Thoracic aorta (tissue), 2 donors: ENCODE data around the gene CNOT4. TPM values are rescaled to one million over a fixed set of nuclear protein-coding genes. Genes with fewer than 3 reads are reported as not detected.

Source experiments
- ATAC-seq: fragments of 150-250 bp; one replicate; pipeline ENCODE4 v1.8.0; 2017; ENCODE audit warnings: low read depth; ENCODE audit not compliant: insufficient number of reproducible peaks, low FRiP score
- DNase-seq: peaks from one replicate; pipeline ENCODE4 v3.0.0-alpha.2; 2020; ENCODE audit warnings: low spot score
- H3K27ac ChIP-seq, 2 donors: fragments of 200-600 bp; sonication (generic); 1 replicate in 1 of 2; 2 replicates in 1 of 2; pipeline ENCODE4 v1.5.1; 2016; ENCODE audit warnings: mild to moderate bottlenecking in 2 of 2, moderate library complexity in 2 of 2
- H3K27me3 ChIP-seq: fragments of 200-600 bp; sonication (generic); replicated peaks from 2 replicates; pipeline ENCODE4 v1.6.0; 2016; ENCODE audit warnings: mild to moderate bottlenecking; ENCODE audit not compliant: insufficient read depth
- H3K36me3 ChIP-seq: fragments of 200-600 bp; sonication (generic); one replicate; pipeline ENCODE4 v1.5.1; 2016
- H3K4me1 ChIP-seq, 2 donors: fragments of 200-600 bp; sonication (generic); 1 replicate in 1 of 2; 2 replicates in 1 of 2; pipeline versions ENCODE4 v1.5.1 to v1.6.0; 2016; ENCODE audit warnings: low read depth in 2 of 2, mild to moderate bottlenecking in 1 of 2; ENCODE audit not compliant: control insufficient read depth in 1 of 2
- H3K4me3 ChIP-seq: fragments of 200-600 bp; sonication (generic); 2 replicates; pipeline ENCODE4 v1.5.1; 2016; ENCODE audit warnings: mild to moderate bottlenecking
- H3K9me3 ChIP-seq: fragments of 200-600 bp; sonication (generic); 2 replicates; pipeline ENCODE4 v1.5.1; 2016
- total RNA-seq, 2 donors: library from RNA; depleted of rRNA; stranded (reverse); fragments of >200 nt; gene quantifications; one replicate each; pipeline versions ENCODE4 v1.1.0 to v1.2.3, GENCODE V29; 2016
- TF ChIP-seq, protein P1 (sequence below): fragments of 200-600 bp; sonication (generic); IDR thresholded peaks from one replicate; pipeline ENCODE4 v1.5.1; 2019; ENCODE audit warnings: antibody characterized with exemption

The CNOT4 gene
- total RNA-seq, 2 donors from 2014 or later: 19.5 to 22.4 TPM

DNA sequence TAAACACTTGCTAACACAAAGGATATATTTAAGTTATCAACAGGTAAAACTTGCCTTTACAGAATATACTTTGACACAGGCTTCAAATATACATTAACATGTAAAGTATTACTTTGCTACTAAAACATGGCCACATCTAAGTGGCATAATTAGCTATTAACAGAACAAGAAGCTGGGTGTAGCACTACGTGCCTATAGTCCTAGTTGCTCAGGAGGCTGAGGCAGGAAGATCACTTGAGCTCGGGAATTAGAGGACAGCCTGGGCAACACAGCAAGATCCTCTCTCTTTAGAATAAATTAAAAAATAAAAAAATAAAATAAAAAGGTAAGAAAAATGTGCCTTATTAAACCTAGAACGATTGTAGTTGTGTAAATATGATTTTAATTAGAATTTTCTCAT is 106.6 kb downstream of the CNOT4 start:
- TF ChIP-seq, protein P1, sequence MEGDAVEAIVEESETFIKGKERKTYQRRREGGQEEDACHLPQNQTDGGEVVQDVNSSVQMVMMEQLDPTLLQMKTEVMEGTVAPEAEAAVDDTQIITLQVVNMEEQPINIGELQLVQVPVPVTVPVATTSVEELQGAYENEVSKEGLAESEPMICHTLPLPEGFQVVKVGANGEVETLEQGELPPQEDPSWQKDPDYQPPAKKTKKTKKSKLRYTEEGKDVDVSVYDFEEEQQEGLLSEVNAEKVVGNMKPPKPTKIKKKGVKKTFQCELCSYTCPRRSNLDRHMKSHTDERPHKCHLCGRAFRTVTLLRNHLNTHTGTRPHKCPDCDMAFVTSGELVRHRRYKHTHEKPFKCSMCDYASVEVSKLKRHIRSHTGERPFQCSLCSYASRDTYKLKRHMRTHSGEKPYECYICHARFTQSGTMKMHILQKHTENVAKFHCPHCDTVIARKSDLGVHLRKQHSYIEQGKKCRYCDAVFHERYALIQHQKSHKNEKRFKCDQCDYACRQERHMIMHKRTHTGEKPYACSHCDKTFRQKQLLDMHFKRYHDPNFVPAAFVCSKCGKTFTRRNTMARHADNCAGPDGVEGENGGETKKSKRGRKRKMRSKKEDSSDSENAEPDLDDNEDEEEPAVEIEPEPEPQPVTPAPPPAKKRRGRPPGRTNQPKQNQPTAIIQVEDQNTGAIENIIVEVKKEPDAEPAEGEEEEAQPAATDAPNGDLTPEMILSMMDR: no peak
- no peaks in the 10 kb centered on the region for H3K9me3 ChIP-seq
- no peak for ATAC-seq

GRCh38 chr7:135397689-135398088 is 112.2 kb downstream of the CNOT4 start:
- TF ChIP-seq, protein P1: no peak
- no peak overlapping the region for H3K4me3 ChIP-seq
- H3K27me3 ChIP-seq: no peaks in the 10 kb centered on the region
- H3K27ac ChIP-seq: no peak overlapping the region
- no peaks in the 10 kb centered on the region for H3K9me3 ChIP-seq
- ATAC-seq (no peak), DNase-seq (no peak)
- peaks cover 8% of the 10 kb centered on the region for H3K36me3 ChIP-seq
- H3K4me1 ChIP-seq: no peaks in the 10 kb centered on the region

More for the DNA sequence above, 106.6 kb downstream of the CNOT4 start:
- no peak overlapping the region for H3K4me3 ChIP-seq
- no peaks in the 10 kb centered on the region for H3K27me3 ChIP-seq
- H3K36me3 ChIP-seq: no peaks in the 10 kb centered on the region
- no peak for DNase-seq
- H3K27ac ChIP-seq: no peak overlapping the region
- no peaks in the 10 kb centered on the region for H3K4me1 ChIP-seq

- Histone ChIP-seq H3K4me3 (no peak overlapping the region), H3K9me3 (no peaks in the 10 kb centered on the region), H3K27me3 (no peaks in the 10 kb centered on the region), H3K4me1 (peaks cover 0 to 7% of the 10 kb centered on the region in 2 donors), H3K27ac (no peak overlapping the region), H3K36me3 (peaks cover 8% of the 10 kb centered on the region)
- no peak for ATAC-seq
- no peak for DNase-seq
- TF ChIP-seq, protein P1: no peak
Measured at GRCh38 chr7:135392701-135393100, 117.2 kb downstream of the CNOT4 start.

DNA sequence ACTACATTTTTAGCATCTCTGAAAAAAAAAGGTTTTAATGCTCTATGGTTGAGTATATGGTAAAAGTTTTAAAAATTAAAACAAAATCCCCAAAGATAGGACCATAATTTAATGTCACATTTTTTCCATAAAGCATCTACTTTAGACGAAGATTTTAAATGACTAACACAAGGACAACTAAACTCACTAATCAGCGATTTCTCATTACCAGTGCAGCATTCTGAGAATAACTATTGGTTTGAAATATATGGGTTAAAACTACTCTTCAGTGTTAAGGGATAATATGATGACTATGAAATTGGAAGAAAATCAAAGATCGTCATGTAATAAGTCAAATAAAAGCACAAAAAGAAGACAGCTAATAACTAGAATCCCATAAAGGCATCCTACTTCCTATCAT is 118.4 kb downstream of the CNOT4 start:
- no peak overlapping the region for H3K4me3 ChIP-seq
- H3K27me3 ChIP-seq: no peaks in the 10 kb centered on the region
- peaks cover 0 to 7% of the 10 kb centered on the region in 2 donors for H3K4me1 ChIP-seq
- no peak overlapping the region for H3K27ac ChIP-seq
- peaks cover 8% of the 10 kb centered on the region for H3K36me3 ChIP-seq
- no peak for ATAC-seq
- no peaks in the 10 kb centered on the region for H3K9me3 ChIP-seq
- TF ChIP-seq, protein P1: no peak
- no peak for DNase-seq

DNA sequence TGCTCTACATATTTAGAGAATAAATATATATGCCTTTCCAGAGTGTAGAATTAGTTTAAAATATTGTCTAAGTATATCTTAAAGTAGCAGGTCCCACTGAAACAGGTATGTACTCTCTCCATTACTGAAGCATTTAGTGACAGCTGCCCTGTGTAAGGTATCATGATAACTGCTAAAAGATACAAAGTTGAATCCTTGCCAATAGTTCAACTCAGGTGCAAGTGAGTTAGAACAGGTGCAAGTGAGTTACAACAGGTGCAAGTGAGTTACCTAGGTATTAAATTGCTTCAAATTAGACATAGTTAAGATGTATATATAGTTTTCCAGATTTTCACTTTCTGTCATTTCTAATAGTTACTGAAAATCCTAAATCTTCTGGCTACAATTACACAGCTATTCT is 119.1 kb downstream of the CNOT4 start:
- no peaks in the 10 kb centered on the region for H3K9me3 ChIP-seq
- no peak overlapping the region for H3K4me3 ChIP-seq
- DNase-seq: no peak
- no peaks in the 10 kb centered on the region for H3K27me3 ChIP-seq
- no peak overlapping the region for H3K27ac ChIP-seq
- no peak for ATAC-seq
- peaks cover 8% of the 10 kb centered on the region for H3K36me3 ChIP-seq
- peaks cover 0 to 7% of the 10 kb centered on the region in 2 donors for H3K4me1 ChIP-seq
- TF ChIP-seq, protein P1: no peak
